Loucy (cell line): ENCODE measurements around the gene IDUA.

Experiments used
- CTCF ChIP-seq: fragments of 200-600 bp; sonication (generic); conservative IDR thresholded peaks from 2 replicates; pipeline ENCODE4 v1.5.1; 2014; ENCODE audit warnings: mild to moderate bottlenecking, antibody characterized with exemption, low read length
- EZH2phosphoT487 ChIP-seq: fragments of 200-600 bp; IDR thresholded peaks from 2 replicates; pipeline ENCODE4 v1.6.1; 2018; ENCODE audit warnings: antibody characterized with exemption, mild to moderate bottlenecking, moderate library complexity, borderline replicate concordance

- TF ChIP-seq CTCF (no peak), EZH2phosphoT487 (no peak)
Observed at GRCh38 chr4:1050486-1051213, 63.8 kb downstream of the IDUA start.
